Adipocyte (in vitro differentiated cells): ENCODE data around the gene HEMK1.

ENCODE experiments used
- DNase-seq: peaks from one replicate; pipeline ENCODE4 v3.0.0-alpha.2; 2015; ENCODE audit warnings: low read depth
- H3K27me3 ChIP-seq: replicated peaks from 2 replicates; pipeline ENCODE4 v1.7.0; 2013; ENCODE audit warnings: mild to moderate bottlenecking, low read length, moderate library complexity; ENCODE audit not compliant: control insufficient read depth, insufficient read depth
- H3K36me3 ChIP-seq: 2 replicates; pipeline ENCODE4 v1.7.0; 2013; ENCODE audit warnings: low read length, mild to moderate bottlenecking, moderate library complexity; ENCODE audit not compliant: control insufficient read depth, insufficient read depth, severe bottlenecking
- H3K4me1 ChIP-seq: 2 replicates; pipeline ENCODE4 v1.7.0; 2013; ENCODE audit warnings: mild to moderate bottlenecking, low read length, moderate library complexity; ENCODE audit not compliant: control insufficient read depth, insufficient read depth
- H3K4me3 ChIP-seq: 2 replicates; pipeline ENCODE4 v1.7.0; 2013; ENCODE audit warnings: mild to moderate bottlenecking, low read length, moderate library complexity
- H3K9ac ChIP-seq: 2 replicates; pipeline ENCODE4 v1.7.0; 2013; ENCODE audit warnings: mild to moderate bottlenecking, low read length, moderate library complexity
- H3K9me3 ChIP-seq: 2 replicates; pipeline ENCODE4 v1.7.0; 2013; ENCODE audit warnings: mild to moderate bottlenecking, low read length, moderate library complexity; ENCODE audit not compliant: control insufficient read depth

Gene HEMK1

GRCh38 chr3:50591196-50591741, 21.9 kb downstream of the HEMK1 start:
- Histone ChIP-seq H3K9me3 (no peaks in the 10 kb centered on the region), H3K4me3 (no peak overlapping the region)
- DNase-seq: no peak

DNA sequence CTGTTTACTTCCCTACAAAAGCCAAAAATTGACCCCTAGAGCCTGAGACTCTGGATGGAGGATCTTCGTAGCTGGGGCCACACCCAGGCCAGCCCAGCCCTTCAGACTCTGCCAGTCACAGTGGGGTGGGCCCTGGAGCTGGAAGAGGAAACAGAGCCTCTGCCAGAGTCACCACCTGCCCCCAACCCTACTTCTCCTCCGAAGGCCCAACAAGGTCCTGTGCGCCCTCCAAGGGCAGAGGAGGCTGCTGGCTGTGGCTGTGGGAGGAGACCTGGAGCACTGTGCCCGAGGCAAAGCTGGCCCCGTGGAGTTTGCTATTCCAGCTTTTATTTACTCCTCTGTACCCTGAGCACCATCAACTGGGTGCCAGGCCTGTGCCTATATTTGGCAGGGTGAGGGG, 23.2 kb downstream of the HEMK1 start:
- Histone ChIP-seq H3K4me1 (peaks cover 41% of the 10 kb centered on the region), H3K27me3 (no peaks in the 10 kb centered on the region), H3K9me3 (no peaks in the 10 kb centered on the region), H3K4me3 (no peak overlapping the region), H3K36me3 (no peaks in the 10 kb centered on the region), H3K9ac (no peak overlapping the region)
- no peak for DNase-seq

More at GRCh38 chr3:50591196-50591741, 21.9 kb downstream of the HEMK1 start:
- Histone ChIP-seq H3K27me3 (no peaks in the 10 kb centered on the region), H3K36me3 (no peaks in the 10 kb centered on the region), H3K9ac (no peak overlapping the region), H3K4me1 (peaks cover 49% of the 10 kb centered on the region)

GRCh38 chr3:50594253-50594785, 25.0 kb downstream of the HEMK1 start:
- no peak for DNase-seq
- no peak overlapping the region for H3K9ac ChIP-seq
- no peaks in the 10 kb centered on the region for H3K9me3 ChIP-seq
- H3K36me3 ChIP-seq: no peaks in the 10 kb centered on the region
- H3K27me3 ChIP-seq: no peaks in the 10 kb centered on the region
- no peak overlapping the region for H3K4me3 ChIP-seq
- H3K4me1 ChIP-seq: peaks cover 24% of the 10 kb centered on the region

DNA sequence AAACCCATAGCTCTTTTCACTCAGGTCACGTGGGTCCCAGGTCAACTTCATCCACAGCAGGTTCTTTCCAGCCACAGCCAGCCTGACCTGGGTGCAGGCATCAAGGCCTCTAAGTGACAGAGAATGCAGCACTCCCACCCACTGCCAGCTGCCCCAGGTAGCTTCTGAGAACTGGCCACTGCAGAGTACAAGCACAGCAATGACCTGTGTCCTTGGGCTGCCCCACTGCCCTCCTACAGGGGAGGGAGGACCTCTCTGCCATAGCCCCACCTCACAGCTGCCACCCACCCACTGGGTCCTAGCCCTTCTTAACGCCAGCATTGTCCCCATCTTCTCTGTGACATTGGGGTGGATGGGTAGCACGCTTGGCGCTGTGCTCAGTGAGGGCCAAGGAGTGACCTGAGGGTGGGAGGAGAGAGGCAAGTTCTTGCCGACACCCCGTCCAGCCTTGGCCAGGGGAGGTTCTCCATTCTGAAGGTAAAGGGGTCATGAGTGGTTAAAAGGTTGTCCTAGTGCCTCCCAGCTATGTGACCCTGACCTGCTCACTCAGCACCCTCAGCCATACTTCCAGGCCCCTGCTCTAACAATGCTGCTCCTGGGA, 29.9 kb downstream of the HEMK1 start:
- Histone ChIP-seq H3K4me1 (peaks cover 30% of the 10 kb centered on the region), H3K9ac (no peak overlapping the region), H3K27me3 (no peaks in the 10 kb centered on the region), H3K9me3 (no peaks in the 10 kb centered on the region), H3K4me3 (no peak overlapping the region), H3K36me3 (no peaks in the 10 kb centered on the region)
- no peak for DNase-seq

DNA sequence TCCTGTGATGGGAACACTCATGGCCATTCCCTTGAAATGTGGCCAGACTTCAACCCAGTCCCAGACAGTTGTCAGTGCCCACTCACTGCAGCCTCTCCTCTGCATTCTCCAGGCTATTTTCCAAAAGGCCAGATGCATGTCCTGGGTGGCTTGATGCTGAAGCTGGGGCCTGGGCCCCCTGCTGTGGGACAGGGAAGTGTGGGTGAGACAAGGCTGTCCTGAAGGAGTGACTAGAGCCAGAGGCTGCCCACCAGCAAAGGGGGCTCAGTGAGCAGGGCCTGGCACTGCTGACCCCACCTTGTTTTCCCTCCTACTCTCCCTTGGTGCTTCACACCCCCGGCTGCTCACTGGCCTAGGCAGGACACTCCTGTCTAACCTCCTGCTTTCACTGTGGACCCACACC, 30.4 kb downstream of the HEMK1 start:
- Histone ChIP-seq H3K4me1 (peaks cover 30% of the 10 kb centered on the region), H3K4me3 (no peak overlapping the region), H3K27me3 (no peaks in the 10 kb centered on the region), H3K9ac (peak overlapping the region; percentile 16), H3K9me3 (no peaks in the 10 kb centered on the region), H3K36me3 (peaks cover under 1% of the 10 kb centered on the region)
- DNase-seq: no peak

GRCh38 chr3:50600141-50600753, 30.9 kb downstream of the HEMK1 start:
- Histone ChIP-seq H3K9ac (peak overlapping the region; percentile 16), H3K9me3 (no peaks in the 10 kb centered on the region), H3K27me3 (no peaks in the 10 kb centered on the region), H3K4me3 (no peak overlapping the region), H3K36me3 (peaks cover 4% of the 10 kb centered on the region), H3K4me1 (peaks cover 30% of the 10 kb centered on the region)
- no peak for DNase-seq

GRCh38 chr3:50600841-50601591, 31.7 kb downstream of the HEMK1 start:
- DNase-seq: peak; percentile 91
- H3K36me3 ChIP-seq: peaks cover 4% of the 10 kb centered on the region
- H3K9me3 ChIP-seq: no peaks in the 10 kb centered on the region
- H3K27me3 ChIP-seq: no peaks in the 10 kb centered on the region
- peak overlapping the region; percentile 65 for H3K4me3 ChIP-seq
- peaks cover 30% of the 10 kb centered on the region for H3K4me1 ChIP-seq
- H3K9ac ChIP-seq: peak overlapping the region; percentile 89

- Histone ChIP-seq H3K9me3 (no peaks in the 10 kb centered on the region), H3K4me3 (no peak overlapping the region), H3K27me3 (no peaks in the 10 kb centered on the region), H3K36me3 (peaks cover 19% of the 10 kb centered on the region), H3K4me1 (peaks cover 30% of the 10 kb centered on the region), H3K9ac (peak overlapping the region; percentile 53)
- no peak for DNase-seq
Observed at GRCh38 chr3:50602595-50603191, 33.4 kb downstream of the HEMK1 start.

DNA sequence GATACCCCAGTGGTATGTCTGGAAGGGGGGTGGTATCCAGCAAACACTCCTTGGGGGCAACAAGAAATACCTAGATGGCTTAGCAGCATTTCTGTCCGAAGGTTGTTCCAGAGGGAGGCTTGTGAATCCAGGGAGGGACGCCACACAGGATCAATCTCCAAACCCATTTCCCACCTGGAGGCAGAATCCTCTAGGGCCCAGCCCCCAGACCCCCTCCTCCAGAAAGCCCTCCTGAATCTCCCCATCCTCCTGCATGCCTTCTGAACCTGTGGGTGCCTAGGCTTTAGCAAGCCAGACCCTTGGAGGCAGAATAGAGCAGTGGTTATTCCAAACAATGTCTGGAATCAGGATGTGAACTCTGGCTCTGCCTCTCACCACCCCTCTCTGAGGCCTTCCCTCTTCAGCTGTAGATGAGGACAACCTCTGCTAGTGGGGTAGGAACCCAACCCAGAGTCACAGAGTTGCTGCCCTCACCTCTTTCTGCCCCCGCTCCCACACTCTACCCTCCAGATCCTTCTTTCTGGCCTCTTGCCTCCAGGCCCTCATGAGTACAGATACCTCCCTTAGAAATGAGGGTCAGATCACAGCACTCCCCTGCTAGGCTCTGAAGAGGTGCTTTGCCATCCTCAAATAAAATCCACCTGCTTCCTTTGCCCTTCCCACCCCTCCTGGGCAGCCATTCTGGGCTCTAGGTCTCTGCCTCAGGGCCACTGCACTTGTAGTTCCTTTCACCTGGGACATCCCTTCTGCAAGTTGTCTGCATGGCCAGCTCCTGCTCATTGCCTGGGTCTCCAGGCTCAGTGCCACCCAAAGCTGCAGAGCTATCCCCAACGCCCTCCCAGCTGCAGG, 34.2 kb downstream of the HEMK1 start:
- no peak overlapping the region for H3K4me3 ChIP-seq
- DNase-seq: no peak
- no peaks in the 10 kb centered on the region for H3K27me3 ChIP-seq
- peaks cover 24% of the 10 kb centered on the region for H3K36me3 ChIP-seq
- H3K4me1 ChIP-seq: peaks cover 30% of the 10 kb centered on the region
- no peak overlapping the region for H3K9ac ChIP-seq
- no peaks in the 10 kb centered on the region for H3K9me3 ChIP-seq

DNA sequence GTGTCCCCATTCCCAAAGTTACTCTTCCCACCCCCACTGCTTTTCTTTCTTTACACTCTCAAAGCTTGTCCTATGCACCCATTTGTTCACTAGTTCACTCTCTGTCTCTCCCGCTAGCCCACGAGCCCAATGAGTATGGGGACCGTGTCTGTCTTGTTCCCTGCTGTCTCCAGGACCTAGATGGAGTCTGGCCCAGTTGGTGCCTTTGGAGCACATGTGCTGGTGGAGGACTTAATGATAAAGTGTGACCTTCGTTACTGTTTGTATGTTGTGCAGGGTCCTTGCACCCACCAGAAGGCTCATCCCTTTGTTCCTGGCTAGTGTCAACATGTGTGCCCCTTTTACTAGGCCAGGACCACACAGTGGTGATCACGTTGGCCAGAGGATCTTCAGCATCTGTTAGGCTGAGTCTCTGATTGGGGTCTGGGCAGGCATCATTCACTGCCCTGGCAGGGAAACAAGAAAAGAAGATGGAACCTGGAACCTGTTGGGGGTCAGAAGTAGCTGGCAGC, 34.8 kb downstream of the HEMK1 start:
- peaks cover 30% of the 10 kb centered on the region for H3K4me1 ChIP-seq
- DNase-seq: no peak
- H3K36me3 ChIP-seq: peaks cover 24% of the 10 kb centered on the region
- no peak overlapping the region for H3K9ac ChIP-seq
- H3K27me3 ChIP-seq: no peaks in the 10 kb centered on the region
- no peak overlapping the region for H3K4me3 ChIP-seq
- no peaks in the 10 kb centered on the region for H3K9me3 ChIP-seq
